NAMALWA (cell line): ENCODE measurements around the gene BIVM.

Source experiments
- DNase-seq: peaks from one replicate; pipeline ENCODE4 v3.0.0-alpha.2; 2015; ENCODE audit warnings: low spot score

BIVM gene

GRCh38 chr13:102845289-102845629 lies 46.3 kb downstream of the BIVM start:
- DNase-seq = no peak

GRCh38 chr13:102845630-102846260 lies 46.8 kb downstream of the BIVM start, which contains the start of gene ERCC5:
ERCC5 (plus strand) TSS chr13:102846032; CDS start chr13:102846267, 235 bp downstream.
- DNase-seq = peak; percentile 100

- peak; percentile 95 for DNase-seq
These were observed 47.5 kb downstream of the BIVM start for GRCh38 chr13:102846261-102847015.

GRCh38 chr13:102847272-102848234 lies 48.6 kb downstream of the BIVM start:
- peak; percentile 87 for DNase-seq

GRCh38 chr13:102848956-102849355 lies 50.0 kb downstream of the BIVM start:
- no peak for DNase-seq

GRCh38 chr13:102852556-102852955 lies 53.6 kb downstream of the BIVM start:
- DNase-seq = no peak

- no peak for DNase-seq
These were observed 55.8 kb downstream of the BIVM start for GRCh38 chr13:102854675-102855074.

GRCh38 chr13:102856557-102856956 lies 57.6 kb downstream of the BIVM start:
- DNase-seq = no peak

GRCh38 chr13:102862624-102863210 lies 63.8 kb downstream of the BIVM start:
- DNase-seq = no peak

- no peak for DNase-seq
These were observed 64.7 kb downstream of the BIVM start for GRCh38 chr13:102863590-102863989.

GRCh38 chr13:102868366-102868936 lies 69.5 kb downstream of the BIVM start:
- DNase-seq = no peak

- DNase-seq = no peak
These were observed 71.2 kb downstream of the BIVM start for GRCh38 chr13:102869948-102870676.

- peak; percentile 84 for DNase-seq
These were observed 71.9 kb downstream of the BIVM start for GRCh38 chr13:102870677-102871415.

- DNase-seq = no peak
These were observed 73.2 kb downstream of the BIVM start for GRCh38 chr13:102872131-102872530.

- DNase-seq = no peak
These were observed 73.6 kb downstream of the BIVM start for GRCh38 chr13:102872531-102872930.

- DNase-seq = no peak
These were observed 74.7 kb downstream of the BIVM start for GRCh38 chr13:102873653-102874052.

GRCh38 chr13:102875256-102875655 lies 76.3 kb downstream of the BIVM start:
- no peak for DNase-seq

- no peak for DNase-seq
These were observed 78.4 kb downstream of the BIVM start for GRCh38 chr13:102877303-102877702.

GRCh38 chr13:102878481-102878880 lies 79.6 kb downstream of the BIVM start:
- no peak for DNase-seq

GRCh38 chr13:102879793-102880499 lies 81.0 kb downstream of the BIVM start:
- no peak for DNase-seq
